ENCODE measurements around the gene AUTS2. TPM values are rescaled to one million over a fixed set of nuclear protein-coding genes. Genes with fewer than 3 reads are reported as not detected.

AUTS2 gene
- total RNA-seq, 4 donors from 2014 or later = 29.8 to 114 (median 59.4) TPM

- intact Hi-C loops (cut with DNase I; ENCODE audit: low total_unique reads) = no loop called here
- Histone ChIP-seq H3K36me3 (no peaks in the 10 kb centered on the region), H3K27ac (no peak overlapping the region), H3K27me3 (no peaks in the 10 kb centered on the region), H3K4me1 (peaks cover 0 to 5% (median 0%) of the 10 kb centered on the region in 4 donors), H3K9me3 (no peaks in the 10 kb centered on the region), H3K4me3 (no peak overlapping the region)
- 45% methylated on average over 3 of the region's 3 CpGs; no CpG with 5 or more reads in 1 of the 2 donors for WGBS, 2 donors (ENCODE audit: low coverage in 1 of 2)
- TF ChIP-seq CTCF (IDR thresholded peaks at IDR 0.05) (no peak), POLR2A (IDR thresholded peaks at IDR 0.05) (no peak), POLR2AphosphoS5 (IDR thresholded peaks at IDR 0.05) (no peak), EP300 (IDR thresholded peaks at IDR 0.05; ENCODE audit: low read depth) (no peak)
- in situ Hi-C loops (cut with MboI; ENCODE audit: low pct_ligation_motif_present in 1 of 4, low pct_unique_long_range_greater_than_20kb in 1 of 4, low sequenced_read_pairs in 3 of 4) = loop anchor here in 1 of 4 donors (25.0 kb wide), 1 partner anchor 106 kb away; no protein-coding TSS in a partner anchor
- no peak for DNase-seq
Observed at GRCh38 chr7:69880840-69881239, 282.6 kb downstream of the AUTS2 start.

GRCh38 chr7:69882269-69882668 lies 284.0 kb downstream of the AUTS2 start:
- intact Hi-C loops (cut with DNase I; ENCODE audit: low total_unique reads) (no loop called here), in situ Hi-C loops (cut with MboI; ENCODE audit: low pct_ligation_motif_present in 1 of 4, low pct_unique_long_range_greater_than_20kb in 1 of 4, low sequenced_read_pairs in 3 of 4) (loop anchor here in 1 of 4 donors (25.0 kb wide), 1 partner anchor 105 kb away; no protein-coding TSS in a partner anchor)
- no peaks in the 10 kb centered on the region for H3K36me3 ChIP-seq
- H3K27me3 ChIP-seq = no peaks in the 10 kb centered on the region
- DNase-seq = no peak
- TF ChIP-seq EP300 (IDR thresholded peaks at IDR 0.05; ENCODE audit: low read depth) (no peak), POLR2A (IDR thresholded peaks at IDR 0.05) (no peak)
- WGBS, 2 donors (ENCODE audit: low coverage in 1 of 2) = 71 to 78% methylated on average over 1 of the region's 1 CpG
- no peaks in the 10 kb centered on the region for H3K9me3 ChIP-seq
- H3K27ac ChIP-seq = no peak overlapping the region
- H3K4me3 ChIP-seq = no peak overlapping the region
- H3K4me1 ChIP-seq = peaks cover 0 to 5% (median 0%) of the 10 kb centered on the region in 4 donors

GRCh38 chr7:69883399-69883891 lies 285.2 kb downstream of the AUTS2 start:
- in situ Hi-C loops (cut with MboI; ENCODE audit: low pct_ligation_motif_present in 1 of 4, low pct_unique_long_range_greater_than_20kb in 1 of 4, low sequenced_read_pairs in 3 of 4) (loop anchor here in 1 of 4 donors (25.0 kb wide), 1 partner anchor 104 kb away; no protein-coding TSS in a partner anchor), intact Hi-C loops (cut with DNase I; ENCODE audit: low total_unique reads) (no loop called here)
- H3K4me1 ChIP-seq = peaks cover 0 to 5% (median 0%) of the 10 kb centered on the region in 4 donors
- no peak overlapping the region for H3K4me3 ChIP-seq
- no peak overlapping the region for H3K27ac ChIP-seq
- no peak for DNase-seq
- H3K9me3 ChIP-seq = no peaks in the 10 kb centered on the region
- H3K36me3 ChIP-seq = no peaks in the 10 kb centered on the region
- H3K27me3 ChIP-seq = no peaks in the 10 kb centered on the region
- no peak for TF ChIP-seq EP300 (IDR thresholded peaks at IDR 0.05; ENCODE audit: low read depth)
- TF ChIP-seq CTCF (IDR thresholded peaks at IDR 0.05) = no peak
- TF ChIP-seq POLR2A (IDR thresholded peaks at IDR 0.05) = no peak
- TF ChIP-seq POLR2AphosphoS5 (IDR thresholded peaks at IDR 0.05) = no peak
- WGBS, 2 donors (ENCODE audit: low coverage in 1 of 2) = 86 to 94% methylated on average over 5 to 7 of the region's 7 CpGs

GRCh38 chr7:69885431-69885830 lies 287.2 kb downstream of the AUTS2 start:
- TF ChIP-seq POLR2A (IDR thresholded peaks at IDR 0.05) = no peak
- TF ChIP-seq POLR2AphosphoS5 (IDR thresholded peaks at IDR 0.05) = no peak
- no peak for TF ChIP-seq CTCF (IDR thresholded peaks at IDR 0.05)
- no peak for TF ChIP-seq EP300 (IDR thresholded peaks at IDR 0.05; ENCODE audit: low read depth)
- WGBS, 2 donors (ENCODE audit: low coverage in 1 of 2) = 51 to 52% methylated on average over 3 of the region's 3 CpGs
- no peak for DNase-seq
- Histone ChIP-seq H3K36me3 (no peaks in the 10 kb centered on the region), H3K4me1 (peaks cover 0 to 5% (median 0%) of the 10 kb centered on the region in 4 donors), H3K4me3 (no peak overlapping the region), H3K27me3 (no peaks in the 10 kb centered on the region), H3K9me3 (no peaks in the 10 kb centered on the region), H3K27ac (no peak overlapping the region)
- intact Hi-C loops (cut with DNase I; ENCODE audit: low total_unique reads) (no loop called here), in situ Hi-C loops (cut with MboI; ENCODE audit: low pct_ligation_motif_present in 1 of 4, low pct_unique_long_range_greater_than_20kb in 1 of 4, low sequenced_read_pairs in 3 of 4) (loop anchor here in 1 of 4 donors (25.0 kb wide), 1 partner anchor 102 kb away; no protein-coding TSS in a partner anchor)
